ENCODE measurements around the gene SGCE. TPM values are rescaled to one million over a fixed set of nuclear protein-coding genes. Genes with fewer than 3 reads are reported as not detected.

Gene SGCE
- total and polyA plus RNA-seq, 8 donors = 49.9 to 84.9 (median 72.8) TPM

GRCh38 chr7:94578614-94579013 is 77.3 kb downstream of the SGCE start:
- H3K27ac ChIP-seq = no peak overlapping the region
- peaks cover 0 to 24% of the 10 kb centered on the region in 2 donors for H3K9me3 ChIP-seq
- no peak for ATAC-seq
- intact Hi-C loops (cut with DNase I) = no loop called here
- no peak overlapping the region for H3K4me3 ChIP-seq
- H3K27me3 ChIP-seq = no peaks in the 10 kb centered on the region
- no peak for DNase-seq
- peaks cover 0 to 8% of the 10 kb centered on the region in 2 donors for H3K36me3 ChIP-seq
- TF ChIP-seq CTCF (IDR thresholded peaks at IDR 0.05) = no peak
- H3K4me1 ChIP-seq = no peaks in the 10 kb centered on the region

GRCh38 chr7:94577357-94577756 is 78.6 kb downstream of the SGCE start:
- intact Hi-C loops (cut with DNase I) = no loop called here
- Histone ChIP-seq H3K4me3 (no peak overlapping the region), H3K36me3 (peaks cover 0 to 8% of the 10 kb centered on the region in 2 donors), H3K27ac (no peak overlapping the region), H3K4me1 (no peaks in the 10 kb centered on the region), H3K27me3 (no peaks in the 10 kb centered on the region), H3K9me3 (peaks cover 0 to 26% of the 10 kb centered on the region in 2 donors)
- DNase-seq (no peak), ATAC-seq (no peak)
- no peak for TF ChIP-seq CTCF (IDR thresholded peaks at IDR 0.05)

GRCh38 chr7:94576316-94576715 is 79.6 kb downstream of the SGCE start:
- H3K27me3 ChIP-seq = no peaks in the 10 kb centered on the region
- no peak overlapping the region for H3K27ac ChIP-seq
- intact Hi-C loops (cut with DNase I) = no loop called here
- H3K9me3 ChIP-seq = peaks cover 0 to 26% of the 10 kb centered on the region in 2 donors
- TF ChIP-seq CTCF (IDR thresholded peaks at IDR 0.05) = no peak
- DNase-seq = no peak
- ATAC-seq = no peak
- H3K36me3 ChIP-seq = peaks cover 0 to 8% of the 10 kb centered on the region in 2 donors
- no peak overlapping the region for H3K4me3 ChIP-seq
- H3K4me1 ChIP-seq = no peaks in the 10 kb centered on the region

- peaks cover 0 to 26% of the 10 kb centered on the region in 2 donors for H3K9me3 ChIP-seq
- ATAC-seq (no peak), DNase-seq (no peak)
- peaks cover 0 to 8% of the 10 kb centered on the region in 2 donors for H3K36me3 ChIP-seq
- intact Hi-C loops (cut with DNase I) = no loop called here
- no peaks in the 10 kb centered on the region for H3K27me3 ChIP-seq
- TF ChIP-seq CTCF (IDR thresholded peaks at IDR 0.05) = no peak
- no peak overlapping the region for H3K4me3 ChIP-seq
- no peak overlapping the region for H3K27ac ChIP-seq
- H3K4me1 ChIP-seq = no peaks in the 10 kb centered on the region
Measured at GRCh38 chr7:94575646-94576045, 80.3 kb downstream of the SGCE start.

- Histone ChIP-seq H3K27ac (no peak overlapping the region), H3K27me3 (no peaks in the 10 kb centered on the region), H3K4me1 (no peaks in the 10 kb centered on the region), H3K9me3 (peaks cover 0 to 33% of the 10 kb centered on the region in 2 donors), H3K4me3 (no peak overlapping the region), H3K36me3 (peaks cover 0 to 8% of the 10 kb centered on the region in 2 donors)
- DNase-seq (no peak), ATAC-seq (no peak)
- TF ChIP-seq CTCF (IDR thresholded peaks at IDR 0.05) = no peak
- intact Hi-C loops (cut with DNase I) = no loop called here
Measured at GRCh38 chr7:94571816-94572215, 84.1 kb downstream of the SGCE start.

Measured in left lung (tissue), 10 donors.